NCI-H1694 treated with DMSO at 0.1 percent for 48 hours (cell line): ENCODE data around the gene KIF5A.

Source experiments
- DNase-seq: peaks from one replicate; lab custom pipeline; 2025; lab: John Stamatoyannopoulos, UW

The KIF5A gene

GRCh38 chr12:57620245-57620935 lies 70.5 kb downstream of the KIF5A start:
- no peak for DNase-seq

GRCh38 chr12:57620936-57621496 lies 71.2 kb downstream of the KIF5A start:
- DNase-seq, result no peak

- DNase-seq, result peak; percentile 20
Observed at GRCh38 chr12:57621497-57622292, 71.9 kb downstream of the KIF5A start.

GRCh38 chr12:57622293-57623245 lies 72.7 kb downstream of the KIF5A start:
- no peak for DNase-seq

- no peak for DNase-seq
Observed at GRCh38 chr12:57623385-57623784, 73.5 kb downstream of the KIF5A start.

- DNase-seq, result no peak
Observed at GRCh38 chr12:57623811-57624390, 74.1 kb downstream of the KIF5A start.

- DNase-seq, result no peak
Observed at GRCh38 chr12:57624441-57625220, 74.8 kb downstream of the KIF5A start.

GRCh38 chr12:57625261-57626032 lies 75.6 kb downstream of the KIF5A start:
- no peak for DNase-seq

GRCh38 chr12:57626111-57626920 lies 76.5 kb downstream of the KIF5A start:
- no peak for DNase-seq

GRCh38 chr12:57626921-57627445 lies 77.1 kb downstream of the KIF5A start:
- DNase-seq, result no peak

GRCh38 chr12:57627501-57628279 lies 77.8 kb downstream of the KIF5A start:
- DNase-seq, result no peak

- no peak for DNase-seq
Observed at GRCh38 chr12:57628280-57629191, 78.7 kb downstream of the KIF5A start.

GRCh38 chr12:57629897-57630471 lies 80.1 kb downstream of the KIF5A start:
- no peak for DNase-seq

GRCh38 chr12:57630891-57631433 lies 81.1 kb downstream of the KIF5A start:
- DNase-seq, result no peak

- DNase-seq, result no peak
Observed at GRCh38 chr12:57631566-57632072, 81.8 kb downstream of the KIF5A start.
